ENCODE data around the gene ARHGDIA. TPM values are rescaled to one million over a fixed set of nuclear protein-coding genes. Genes with fewer than 3 reads are reported as not detected.

ARHGDIA gene
- total RNA-seq, 1 experiment from 2014 or later: 201 TPM

DNA sequence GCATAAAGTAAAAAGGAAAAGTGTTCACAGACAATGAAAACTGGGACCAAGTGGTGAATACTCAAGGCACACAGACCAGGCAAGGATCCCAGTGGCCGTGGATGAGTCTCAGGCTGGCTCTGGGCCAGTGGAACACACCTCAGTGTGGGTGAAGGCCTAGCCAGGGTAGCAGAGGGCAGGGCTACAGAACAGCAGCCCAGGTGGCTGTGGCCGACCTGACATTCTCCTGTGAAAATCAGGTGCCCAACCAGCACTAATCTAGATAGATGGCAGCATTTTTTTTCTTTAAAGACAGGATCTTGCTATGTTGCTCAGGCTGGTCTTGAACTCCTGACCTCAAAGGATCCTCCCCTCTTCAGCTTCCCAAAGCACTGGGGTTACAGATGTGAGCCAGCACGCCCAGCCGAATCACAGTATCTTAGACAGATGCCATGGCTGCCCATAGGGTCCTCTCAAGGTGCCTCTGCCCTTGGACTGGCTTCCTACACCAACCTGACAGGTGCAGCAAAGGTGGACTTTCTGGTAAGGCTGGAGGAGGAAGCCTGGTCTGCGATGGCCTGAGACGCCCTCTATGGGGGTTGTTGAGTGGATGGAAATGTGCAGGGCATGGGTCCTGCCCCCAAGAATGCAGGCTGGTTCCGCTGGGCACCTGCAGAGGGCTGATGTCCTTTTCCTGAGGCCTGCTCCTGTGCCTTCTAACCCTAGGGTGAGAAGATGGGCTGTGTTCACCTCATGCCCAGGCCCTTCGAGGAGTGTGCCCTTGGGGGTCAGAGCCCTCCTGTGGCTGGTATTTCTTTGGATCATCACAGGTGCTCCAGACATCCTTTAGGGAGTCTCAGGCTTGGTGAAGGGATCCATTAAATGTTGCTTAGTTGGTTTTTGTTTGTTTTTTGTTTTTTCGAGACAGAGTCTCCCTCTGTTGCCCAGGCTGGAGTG is 7.0 kb downstream of the ARHGDIA start:
- Histone ChIP-seq H2AFZ (ENCODE audit: low read length) (no peak overlapping the region), H3K27ac (ENCODE audit: low read length) (no peak overlapping the region), H3K4me3 (ENCODE audit: low read length) (no peak overlapping the region), H3K4me1 (ENCODE audit: insufficient read depth, low read length) (peaks cover 44% of the 10 kb centered on the region), H3K9me2 (replicated peaks; ENCODE audit: low read length) (no peaks in the 10 kb centered on the region), H3K9me3 (ENCODE audit: low read length) (no peaks in the 10 kb centered on the region), H3K36me3 (ENCODE audit: low read depth, low read length) (peaks cover 15% of the 10 kb centered on the region; the same call in 1 of the 2 replicates), H3K79me2 (ENCODE audit: low read length) (peaks cover 52% of the 10 kb centered on the region), H3K9ac (ENCODE audit: low read length) (no peak overlapping the region), H3K27me3 (ENCODE audit: low read length) (no peaks in the 10 kb centered on the region), H4K20me1 (ENCODE audit: low read length) (peaks cover 12% of the 10 kb centered on the region), H3F3A (ENCODE audit: low read length, unreplicated experiment) (peaks cover 21% of the 10 kb centered on the region), H3K4me2 (ENCODE audit: low read length) (peak overlapping the region; percentile 10; the same call in 1 of the 2 replicates)
- DNase-seq (no peak), ATAC-seq (no peak)
- intact Hi-C loops (cut with micrococcal nuclease): no loop called here
- TF ChIP-seq EZH2phosphoT487 (IDR thresholded peaks at IDR 0.05; ENCODE audit: borderline replicate concordance, low read length) (no peak), EZH2 (IDR thresholded peaks at IDR 0.05; ENCODE audit: low read length, unreplicated experiment) (no peak)
- TF ChIP-seq, protein P1, sequence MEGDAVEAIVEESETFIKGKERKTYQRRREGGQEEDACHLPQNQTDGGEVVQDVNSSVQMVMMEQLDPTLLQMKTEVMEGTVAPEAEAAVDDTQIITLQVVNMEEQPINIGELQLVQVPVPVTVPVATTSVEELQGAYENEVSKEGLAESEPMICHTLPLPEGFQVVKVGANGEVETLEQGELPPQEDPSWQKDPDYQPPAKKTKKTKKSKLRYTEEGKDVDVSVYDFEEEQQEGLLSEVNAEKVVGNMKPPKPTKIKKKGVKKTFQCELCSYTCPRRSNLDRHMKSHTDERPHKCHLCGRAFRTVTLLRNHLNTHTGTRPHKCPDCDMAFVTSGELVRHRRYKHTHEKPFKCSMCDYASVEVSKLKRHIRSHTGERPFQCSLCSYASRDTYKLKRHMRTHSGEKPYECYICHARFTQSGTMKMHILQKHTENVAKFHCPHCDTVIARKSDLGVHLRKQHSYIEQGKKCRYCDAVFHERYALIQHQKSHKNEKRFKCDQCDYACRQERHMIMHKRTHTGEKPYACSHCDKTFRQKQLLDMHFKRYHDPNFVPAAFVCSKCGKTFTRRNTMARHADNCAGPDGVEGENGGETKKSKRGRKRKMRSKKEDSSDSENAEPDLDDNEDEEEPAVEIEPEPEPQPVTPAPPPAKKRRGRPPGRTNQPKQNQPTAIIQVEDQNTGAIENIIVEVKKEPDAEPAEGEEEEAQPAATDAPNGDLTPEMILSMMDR (conservative IDR thresholded peaks at IDR 0.05; ENCODE audit: low read depth, low read length): 0 out of 2 replicates have a peak, but pooled peaks have one; percentile 27
- CTCF ChIA-PET: no interaction called here
- no TSS peak for BruUV-seq (replicated peaks)
- POLR2A ChIA-PET (ENCODE audit: unreplicated experiment): interaction anchor here (0.6 kb wide), 1 partner anchor 353 kb away, joined by 3 read pairs; no protein-coding TSS in a partner anchor

DNA sequence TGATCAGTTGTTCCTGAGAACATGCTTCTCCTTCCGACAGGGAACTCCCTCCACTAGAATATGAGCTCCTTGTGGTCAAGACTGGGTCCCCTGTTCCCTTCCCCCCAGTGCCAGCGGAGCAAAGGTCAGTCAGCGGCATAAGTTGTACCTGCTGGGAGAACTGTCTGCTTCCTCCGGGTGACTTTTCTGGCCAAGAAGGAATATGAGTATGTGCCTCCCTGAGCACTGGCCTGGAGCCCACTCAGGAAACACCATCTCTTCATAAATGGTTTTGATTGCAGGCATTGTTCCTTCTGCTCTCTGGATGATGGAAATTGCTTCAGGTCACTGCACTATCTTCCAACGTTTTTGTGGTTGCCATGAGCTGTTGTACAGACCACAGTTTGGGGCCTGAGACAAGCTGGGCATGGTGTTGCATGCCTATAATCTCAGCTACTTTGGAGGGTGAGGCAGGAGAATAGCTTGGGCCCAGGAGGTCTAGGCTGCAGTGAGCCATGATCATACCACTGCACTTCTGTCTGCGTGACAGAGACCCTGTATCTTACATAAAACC is 7.9 kb downstream of the ARHGDIA start:
- peaks cover 44% of the 10 kb centered on the region for H3K4me1 ChIP-seq (ENCODE audit: insufficient read depth, low read length)
- H3K9ac ChIP-seq (ENCODE audit: low read length): no peak overlapping the region
- DNase-seq (no peak), ATAC-seq (no peak)
- no peaks in the 10 kb centered on the region for H3K9me2 ChIP-seq (replicated peaks; ENCODE audit: low read length)
- peak overlapping the region; percentile 94 for H3K4me2 ChIP-seq (ENCODE audit: low read length)
- no peak overlapping the region for H2AFZ ChIP-seq (ENCODE audit: low read length)
- BruUV-seq (replicated peaks): no TSS peak
- peak overlapping the region; percentile 44; the same call in 1 of the 2 replicates for H3K4me3 ChIP-seq (ENCODE audit: low read length)
- no peak overlapping the region for H3K27ac ChIP-seq (ENCODE audit: low read length)
- H3K79me2 ChIP-seq (ENCODE audit: low read length): peaks cover 61% of the 10 kb centered on the region
- ChIA-PET POLR2A (ENCODE audit: unreplicated experiment) (interaction anchor here (0.6 kb wide), 1 partner anchor 352 kb away, joined by 3 read pairs; no protein-coding TSS in a partner anchor), CTCF (no interaction called here)
- no peak for TF ChIP-seq EZH2phosphoT487 (IDR thresholded peaks at IDR 0.05; ENCODE audit: borderline replicate concordance, low read length)
- TF ChIP-seq EZH2 (IDR thresholded peaks at IDR 0.05; ENCODE audit: low read length, unreplicated experiment): no peak
- TF ChIP-seq, protein P1 (conservative IDR thresholded peaks at IDR 0.05; ENCODE audit: low read depth, low read length): no peak
- peaks cover 13% of the 10 kb centered on the region; the same call in 1 of the 2 replicates for H3K36me3 ChIP-seq (ENCODE audit: low read depth, low read length)
- H3K9me3 ChIP-seq (ENCODE audit: low read length): no peaks in the 10 kb centered on the region
- peaks cover 18% of the 10 kb centered on the region for H4K20me1 ChIP-seq (ENCODE audit: low read length)
- no peaks in the 10 kb centered on the region for H3K27me3 ChIP-seq (ENCODE audit: low read length)
- peaks cover 16% of the 10 kb centered on the region for H3F3A ChIP-seq (ENCODE audit: low read length, unreplicated experiment)
- intact Hi-C loops (cut with micrococcal nuclease): no loop called here

Measured in PC-3 (cell line).